Fibroblast of mammary gland (primary cell): Measurements from ENCODE around the gene EMX1.

Source experiments
- DNase-seq: peaks from one replicate; pipeline ENCODE4 v3.0.0-alpha.2; 2010; ENCODE audit warnings: low read depth
- H3K4me3 ChIP-seq: 2 replicates; pipeline ENCODE4 v1.5.1; 2011; ENCODE audit warnings: low read depth, mild to moderate bottlenecking, low read length, moderate library complexity; ENCODE audit not compliant: control insufficient read depth
- CTCF ChIP-seq: conservative IDR thresholded peaks from 2 replicates; pipeline ENCODE4 v1.5.1; 2011; ENCODE audit warnings: low read depth, low read length, inconsistent platforms; ENCODE audit not compliant: control insufficient read depth, insufficient read depth

The EMX1 gene

GRCh38 chr2:72953976-72954375 lies 36.7 kb downstream of the EMX1 start:
- H3K4me3 ChIP-seq, result no peak overlapping the region
- TF ChIP-seq CTCF, result no peak
- DNase-seq, result no peak

DNA sequence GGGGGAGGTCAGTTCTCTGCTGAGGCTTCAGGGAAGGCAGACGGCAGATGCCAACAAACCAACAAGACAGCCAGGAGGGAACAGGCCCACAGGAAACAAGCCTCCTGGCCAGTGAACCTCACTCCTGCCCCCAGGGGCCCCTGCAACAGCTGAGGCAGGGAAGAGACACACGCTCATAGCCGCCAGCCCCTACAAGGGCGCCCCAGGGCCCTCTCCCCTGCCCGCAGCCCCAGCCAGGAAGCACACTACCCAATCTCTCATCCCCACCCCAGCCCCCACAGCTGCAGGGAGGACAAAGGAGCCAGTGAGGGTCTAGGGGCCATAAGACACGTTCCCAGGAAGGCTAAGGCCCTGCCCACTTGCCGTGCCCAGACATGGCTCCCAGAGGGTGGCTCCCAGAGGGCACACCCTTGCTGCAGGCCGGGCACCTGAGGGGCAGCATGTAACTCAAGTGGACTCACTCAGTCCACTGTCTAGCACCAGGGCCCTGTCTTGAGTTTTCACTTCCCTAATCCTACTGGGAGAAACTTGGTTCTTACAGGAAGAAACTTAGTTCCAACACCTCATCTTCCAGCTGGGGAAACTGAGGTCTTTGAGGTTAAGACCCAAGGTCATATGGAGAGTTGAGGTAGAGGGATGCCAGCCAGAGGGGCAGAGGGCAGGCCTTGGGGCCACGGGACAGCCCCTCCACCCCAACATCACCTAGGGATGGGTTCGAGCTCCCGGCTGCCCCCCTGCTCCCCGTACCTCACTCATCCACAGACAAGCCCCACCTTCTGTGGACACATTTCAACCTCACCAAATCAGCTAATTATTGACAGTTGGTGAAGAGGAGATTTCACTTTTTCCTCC lies 37.3 kb downstream of the EMX1 start:
- no peak overlapping the region for H3K4me3 ChIP-seq
- TF ChIP-seq CTCF, result no peak
- DNase-seq, result no peak

- TF ChIP-seq CTCF, result no peak
- no peak for DNase-seq
- no peak overlapping the region for H3K4me3 ChIP-seq
Observed at GRCh38 chr2:72955228-72956049, 38.1 kb downstream of the EMX1 start.

- no peak for TF ChIP-seq CTCF
- no peak overlapping the region for H3K4me3 ChIP-seq
- no peak for DNase-seq
Observed at GRCh38 chr2:72956050-72956395, 38.7 kb downstream of the EMX1 start.

- no peak for DNase-seq
- H3K4me3 ChIP-seq, result no peak overlapping the region
- TF ChIP-seq CTCF, result no peak
Observed at GRCh38 chr2:72956936-72957335, 39.6 kb downstream of the EMX1 start.

GRCh38 chr2:72958542-72959385 lies 41.4 kb downstream of the EMX1 start:
- no peak for TF ChIP-seq CTCF
- H3K4me3 ChIP-seq, result no peak overlapping the region
- no peak for DNase-seq
